K562 (cell line): ENCODE results near the gene TMEM25. TPM values are rescaled to one million over a fixed set of nuclear protein-coding genes. Genes with fewer than 3 reads are reported as not detected.
A peak's percentile ranks its signal among the peaks of the same experiment; 100 is the strongest.

Experiments used
- ASH1L ChIP-seq: fragments of 450-650 bp; IDR thresholded peaks from 2 replicates; pipeline ENCODE4 v1.6.1; 2018; ENCODE audit warnings: borderline replicate concordance, mild to moderate bottlenecking, low read depth; ENCODE audit not compliant: partially characterized antibody
- CBX2 ChIP-seq: fragments of 200-600 bp; sonication (generic); IDR thresholded peaks from one replicate; pipeline ENCODE4 v1.6.1; 2012; ENCODE audit warnings: mild to moderate bottlenecking, low read length, inconsistent platforms; ENCODE audit not compliant: insufficient read depth, poor library complexity, severe bottlenecking
- CC2D1A ChIP-seq: fragments of 450-650 bp; IDR thresholded peaks from 2 replicates; pipeline ENCODE4 v1.6.1; 2017; ENCODE audit warnings: mild to moderate bottlenecking
- CCNT2 ChIP-seq: IDR thresholded peaks from 2 replicates; pipeline ENCODE4 v1.6.1; 2011; ENCODE audit warnings: borderline replicate concordance, low read depth, mild to moderate bottlenecking, moderate library complexity, mixed read lengths, low read length; ENCODE audit not compliant: insufficient read length; ENCODE audit errors: extremely low read depth
- FOXA1 ChIP-seq: fragments of 450-650 bp; IDR thresholded peaks from 2 replicates; pipeline ENCODE4 v1.6.1; 2016; ENCODE audit warnings: mild to moderate bottlenecking, borderline replicate concordance
- FOXK1 ChIP-seq: sonication (generic); formaldehyde crosslinking; IDR thresholded peaks from 2 replicates; pipeline ENCODE4 v1.8.0; 2022; ENCODE audit warnings: missing genetic modification reagents, mild to moderate bottlenecking, borderline replicate concordance
- NCOA1 ChIP-seq: fragments of 450-650 bp; IDR thresholded peaks from 2 replicates; pipeline ENCODE4 v1.6.1; 2016; ENCODE audit warnings: low read depth
- PHF20 ChIP-seq: fragments of 450-650 bp; IDR thresholded peaks from 2 replicates; pipeline ENCODE4 v1.6.1; 2018; ENCODE audit not compliant: partially characterized antibody
- PURB ChIP-seq: sonication (generic); formaldehyde crosslinking; IDR thresholded peaks from 2 replicates; pipeline ENCODE4 v1.9.0; 2021; ENCODE audit warnings: low read depth, mild to moderate bottlenecking, missing genetic modification reagents
- RBM15 ChIP-seq: fragments of 200-400 bp; formaldehyde crosslinking; IDR thresholded peaks from 2 replicates; pipeline ENCODE4 v1.6.1; 2018; ENCODE audit warnings: mild to moderate bottlenecking, low read length, moderate library complexity; ENCODE audit not compliant: insufficient read depth
- SRSF9 ChIP-seq: fragments of 200-400 bp; formaldehyde crosslinking; IDR thresholded peaks from 2 replicates; pipeline ENCODE4 v1.6.1; 2017; ENCODE audit warnings: low read depth, low read length, borderline replicate concordance
- TAF9B ChIP-seq: fragments of 450-650 bp; IDR thresholded peaks from 2 replicates; pipeline ENCODE4 v1.6.1; 2018; ENCODE audit warnings: mild to moderate bottlenecking; ENCODE audit not compliant: partially characterized antibody
- TAL1 ChIP-seq: fragments of 450-650 bp; IDR thresholded peaks from 2 replicates; pipeline ENCODE4 v1.6.1; 2016; ENCODE audit warnings: mild to moderate bottlenecking
- ZNF263 ChIP-seq: sonication (generic); formaldehyde crosslinking; IDR thresholded peaks from 2 replicates; pipeline ENCODE4 v1.8.0; 2022; ENCODE audit warnings: mild to moderate bottlenecking, missing genetic modification reagents, borderline replicate concordance
- ZNF311 ChIP-seq: fragments of 250-450 bp; sonication (Bioruptor Pico); IDR thresholded peaks from 2 replicates; pipeline ENCODE4 v1.4.0; 2020; ENCODE audit warnings: mild to moderate bottlenecking, moderate library complexity
- polyA plus RNA-seq, 8 experiments: library from polyadenylated mRNA; depleted of rRNA in 4 of 8; stranded (reverse) in 5 of 8; unstranded in 3 of 8; fragments of >200 nt; fragmentation: Nextera tagmentation in 2 of 8; fragmentation: Illumina TruSeq in 1 of 8; extraction: Ambion mirVana in 2 of 8; extraction: Trizol in 1 of 8; gene quantifications; 2 replicates each; pipeline versions ENCODE4 v1.2.1 to v1.2.3, GENCODE V29; 2011 to 2014; ENCODE audit warnings: inconsistent platforms in 1 of 8, missing spikeins in 1 of 8
- total RNA-seq, 7 experiments: library from RNA; depleted of rRNA in 6 of 7; stranded (reverse); fragments of >200 nt in 6 of 7; fragmentation: Illumina TruSeq in 2 of 7; extraction: Trizol in 2 of 7; gene quantifications; 2 replicates each; pipeline versions ENCODE4 v1.2.1 to v1.2.3, GENCODE V29; 2011 to 2021; ENCODE audit warnings: low replicate concordance in 1 of 7
- TF ChIP-seq, protein P1 (sequence below): sonication (generic); formaldehyde crosslinking; IDR thresholded peaks from 2 replicates; pipeline ENCODE4 v1.8.0; 2022; ENCODE audit warnings: missing genetic modification reagents, mild to moderate bottlenecking, borderline replicate concordance
- TF ChIP-seq, protein P2 (sequence below): sonication (generic); formaldehyde crosslinking; IDR thresholded peaks from 2 replicates; pipeline ENCODE4 v1.8.1; 2023; ENCODE audit warnings: mild to moderate bottlenecking, missing genetic modification reagents
- TF ChIP-seq, protein P3 (sequence below): fragments of 250-450 bp; sonication (Bioruptor Pico); IDR thresholded peaks from 2 replicates; pipeline ENCODE4 v1.5.0; 2020; ENCODE audit warnings: mild to moderate bottlenecking

The TMEM25 gene
- total and polyA plus RNA-seq, 9 of the 15 experiments (the other 6 are each of a cell fraction or from before 2014, with no cell fraction given): 0.34 to 3.8 (median 2.0) TPM

DNA sequence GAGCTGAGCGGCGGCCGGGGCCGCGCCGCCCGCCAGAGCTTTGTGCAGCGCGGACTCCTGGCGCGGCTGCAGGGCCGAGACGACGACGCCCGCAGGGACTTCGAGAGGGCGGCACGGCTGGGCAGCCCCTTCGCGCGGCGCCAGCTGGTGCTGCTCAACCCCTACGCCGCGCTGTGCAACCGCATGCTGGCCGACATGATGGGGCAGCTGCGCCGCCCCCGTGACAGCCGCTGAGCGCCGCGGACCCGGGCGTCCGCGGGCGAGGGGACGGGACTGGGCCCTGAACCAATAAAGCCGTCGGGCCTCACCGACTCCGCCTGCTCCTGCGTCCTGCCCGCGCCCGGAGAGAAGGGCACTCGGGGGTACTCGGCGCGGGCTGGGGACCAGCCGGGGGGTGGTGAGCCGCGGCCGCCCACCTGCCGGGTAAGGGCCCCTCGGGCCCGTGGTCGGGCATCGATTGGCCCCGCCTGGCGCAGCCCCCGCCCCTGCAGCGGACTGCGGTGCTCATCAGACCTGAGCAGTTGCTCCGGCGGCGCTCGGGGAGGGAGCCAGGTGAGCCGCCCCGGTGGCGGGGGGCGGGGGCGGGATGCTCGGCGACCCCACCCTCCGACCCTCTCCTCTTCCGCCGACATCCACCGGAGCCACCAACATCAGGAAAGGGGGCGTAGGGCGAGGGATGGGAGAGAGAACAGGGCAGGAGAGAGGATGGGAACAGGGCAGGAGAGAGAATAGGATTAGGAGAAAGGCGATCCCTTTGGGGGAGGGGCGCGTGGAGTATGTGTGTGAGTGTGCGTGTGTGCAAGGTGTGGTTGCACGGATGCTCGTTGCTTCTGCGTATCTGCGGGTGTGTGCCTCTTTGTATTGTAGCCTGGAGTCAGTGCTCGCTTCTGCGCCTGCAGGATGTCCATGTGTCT, at the start of gene TMEM25 (continued):
- no peak for TF ChIP-seq CBX2
- no peak for TF ChIP-seq NCOA1
- no peak for TF ChIP-seq ASH1L
- TF ChIP-seq PURB (CRISPR knock-in tag): no peak
- TF ChIP-seq, protein P1, sequence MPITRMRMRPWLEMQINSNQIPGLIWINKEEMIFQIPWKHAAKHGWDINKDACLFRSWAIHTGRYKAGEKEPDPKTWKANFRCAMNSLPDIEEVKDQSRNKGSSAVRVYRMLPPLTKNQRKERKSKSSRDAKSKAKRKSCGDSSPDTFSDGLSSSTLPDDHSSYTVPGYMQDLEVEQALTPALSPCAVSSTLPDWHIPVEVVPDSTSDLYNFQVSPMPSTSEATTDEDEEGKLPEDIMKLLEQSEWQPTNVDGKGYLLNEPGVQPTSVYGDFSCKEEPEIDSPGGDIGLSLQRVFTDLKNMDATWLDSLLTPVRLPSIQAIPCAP (CRISPR knock-in tag): no peak
- TF ChIP-seq ZNF311: no peak
- TF ChIP-seq TAF9B: no peak
- no peak for TF ChIP-seq RBM15
- no peak for TF ChIP-seq CC2D1A
- no peak for TF ChIP-seq FOXK1 (CRISPR knock-in tag)
- TF ChIP-seq, protein P2, sequence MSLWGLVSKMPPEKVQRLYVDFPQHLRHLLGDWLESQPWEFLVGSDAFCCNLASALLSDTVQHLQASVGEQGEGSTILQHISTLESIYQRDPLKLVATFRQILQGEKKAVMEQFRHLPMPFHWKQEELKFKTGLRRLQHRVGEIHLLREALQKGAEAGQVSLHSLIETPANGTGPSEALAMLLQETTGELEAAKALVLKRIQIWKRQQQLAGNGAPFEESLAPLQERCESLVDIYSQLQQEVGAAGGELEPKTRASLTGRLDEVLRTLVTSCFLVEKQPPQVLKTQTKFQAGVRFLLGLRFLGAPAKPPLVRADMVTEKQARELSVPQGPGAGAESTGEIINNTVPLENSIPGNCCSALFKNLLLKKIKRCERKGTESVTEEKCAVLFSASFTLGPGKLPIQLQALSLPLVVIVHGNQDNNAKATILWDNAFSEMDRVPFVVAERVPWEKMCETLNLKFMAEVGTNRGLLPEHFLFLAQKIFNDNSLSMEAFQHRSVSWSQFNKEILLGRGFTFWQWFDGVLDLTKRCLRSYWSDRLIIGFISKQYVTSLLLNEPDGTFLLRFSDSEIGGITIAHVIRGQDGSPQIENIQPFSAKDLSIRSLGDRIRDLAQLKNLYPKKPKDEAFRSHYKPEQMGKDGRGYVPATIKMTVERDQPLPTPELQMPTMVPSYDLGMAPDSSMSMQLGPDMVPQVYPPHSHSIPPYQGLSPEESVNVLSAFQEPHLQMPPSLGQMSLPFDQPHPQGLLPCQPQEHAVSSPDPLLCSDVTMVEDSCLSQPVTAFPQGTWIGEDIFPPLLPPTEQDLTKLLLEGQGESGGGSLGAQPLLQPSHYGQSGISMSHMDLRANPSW (CRISPR knock-in tag): peak; percentile 33; the same call in 1 of the 2 replicates
- TF ChIP-seq ZNF263 (CRISPR knock-in tag): peak; percentile 51; the same call in 1 of the 2 replicates
- no peak for TF ChIP-seq TAL1
- no peak for TF ChIP-seq SRSF9
- TF ChIP-seq PHF20: peak; percentile 61
- no peak for TF ChIP-seq FOXA1
- TF ChIP-seq, protein P3, sequence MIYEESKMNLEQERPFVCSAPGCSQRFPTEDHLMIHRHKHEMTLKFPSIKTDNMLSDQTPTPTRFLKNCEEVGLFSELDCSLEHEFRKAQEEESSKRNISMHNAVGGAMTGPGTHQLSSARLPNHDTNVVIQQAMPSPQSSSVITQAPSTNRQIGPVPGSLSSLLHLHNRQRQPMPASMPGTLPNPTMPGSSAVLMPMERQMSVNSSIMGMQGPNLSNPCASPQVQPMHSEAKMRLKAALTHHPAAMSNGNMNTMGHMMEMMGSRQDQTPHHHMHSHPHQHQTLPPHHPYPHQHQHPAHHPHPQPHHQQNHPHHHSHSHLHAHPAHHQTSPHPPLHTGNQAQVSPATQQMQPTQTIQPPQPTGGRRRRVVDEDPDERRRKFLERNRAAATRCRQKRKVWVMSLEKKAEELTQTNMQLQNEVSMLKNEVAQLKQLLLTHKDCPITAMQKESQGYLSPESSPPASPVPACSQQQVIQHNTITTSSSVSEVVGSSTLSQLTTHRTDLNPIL (CRISPR knock-in tag): no peak
- peak; percentile 71 for TF ChIP-seq CCNT2
